A549 (cell line): ENCODE results near the gene YOD1. TPM values are rescaled to one million over a fixed set of nuclear protein-coding genes. Genes with fewer than 3 reads are reported as not detected.

Experiments used
- ATAC-seq, 2 experiments: fragments of 200-7000 bp in 1 of 2; fragments of >200 bp in 1 of 2; cut with Nextera tagmentation in 1 of 2; cut with Tn5 transposase in 1 of 2; 3 replicates each; pipeline versions ENCODE4 v1.8.0 to v1.9.1; 2018 to 2020; ENCODE audit warnings: mild to moderate bottlenecking in 1 of 2, moderate library complexity in 1 of 2
- CTCF ChIA-PET: fragments of 300-600 bp; sonication (Branson Sonifier 250); formaldehyde crosslinking; extraction: SDS; loops from one replicate; lab custom pipeline; 2021; ENCODE audit warnings: antibody characterized with exemption, inconsistent platforms; lab: Yijun Ruan, JAX
- POLR2A ChIA-PET: fragments of 350-600 bp; formaldehyde crosslinking; extraction: SDS; loops from one replicate; lab custom pipeline; 2021; ENCODE audit warnings: antibody characterized with exemption, inconsistent platforms; lab: Yijun Ruan, JAX
- DNase-seq, 2 experiments: peaks; one replicate each; pipeline versions ENCODE4 v3.0.0 to v3.0.0-alpha.2; 2011 to 2016; ENCODE audit warnings: low read depth in 1 of 2, low spot score in 1 of 2
- FAIRE-seq: peaks from 2 replicates; lab custom pipeline; 2011; peaks lifted over from hg19 to GRCh38; lab: Jason Lieb, UNC
- H3K27ac ChIP-seq, 2 experiments: fragments of >200 bp; sonication (Bioruptor Twin); formaldehyde crosslinking; 3 replicates each; pipeline ENCODE4 v1.5.1; 2016 to 2017
- H3K4me1 ChIP-seq: fragments of >200 bp; sonication (Bioruptor Twin); formaldehyde crosslinking; 3 replicates; pipeline ENCODE4 v1.6.1; 2016
- H3K4me2 ChIP-seq: fragments of >200 bp; sonication (Bioruptor Twin); formaldehyde crosslinking; 3 replicates; pipeline ENCODE4 v1.6.1; 2016
- H3K4me3 ChIP-seq: fragments of >200 bp; sonication (Bioruptor Twin); formaldehyde crosslinking; 3 replicates; pipeline ENCODE4 v1.5.1; 2016
- H3K9me3 ChIP-seq: fragments of >200 bp; sonication (Bioruptor Twin); formaldehyde crosslinking; 3 replicates; pipeline ENCODE4 v1.6.1; 2016
- BHLHE40 ChIP-seq: IDR thresholded peaks from 2 replicates; pipeline ENCODE4 v1.6.1; 2012; ENCODE audit warnings: low read depth, low read length, inconsistent platforms
- CBX8 ChIP-seq: fragments of 200-600 bp; sonication (generic); IDR thresholded peaks from 2 replicates; pipeline ENCODE4 v1.6.1; 2016
- CHD2 ChIP-seq: fragments of 150-350 bp; IDR thresholded peaks from 2 replicates; pipeline ENCODE4 v1.6.1; 2014; ENCODE audit warnings: low read length; ENCODE audit not compliant: partially characterized antibody
- EP300 ChIP-seq, 2 experiments: fragments of >200 bp; sonication (Bioruptor Twin); formaldehyde crosslinking; IDR thresholded peaks; 2 replicates in 1 of 2; 3 replicates in 1 of 2; pipeline ENCODE4 v1.6.1; 2016 to 2017
- ESRRA ChIP-seq: fragments of 150-350 bp; IDR thresholded peaks from 2 replicates; pipeline ENCODE4 v1.6.1; 2014; ENCODE audit warnings: mild to moderate bottlenecking, low read length, borderline replicate concordance
- FOSL2 ChIP-seq, 2 experiments: fragments of 450-650 bp in 1 of 2; fragments of >200 bp in 1 of 2; sonication (Bioruptor Twin) in 1 of 2; formaldehyde crosslinking; IDR thresholded peaks; 2 replicates each; pipeline versions ENCODE4 v1.5.0 to v1.6.1; 2016 to 2020; ENCODE audit warnings: mild to moderate bottlenecking in 1 of 2, moderate library complexity in 1 of 2
- GATA3 ChIP-seq: IDR thresholded peaks from 2 replicates; pipeline ENCODE4 v1.6.1; 2012; ENCODE audit warnings: borderline replicate concordance
- HOXA7 ChIP-seq: fragments of 250-450 bp; sonication (Bioruptor Pico); IDR thresholded peaks from 2 replicates; pipeline ENCODE4 v1.5.0; 2020; ENCODE audit warnings: mild to moderate bottlenecking, moderate library complexity
- JUN ChIP-seq, 2 experiments: fragments of >200 bp; sonication (Bioruptor Twin); formaldehyde crosslinking; IDR thresholded peaks; 2 replicates in 1 of 2; 3 replicates in 1 of 2; pipeline ENCODE4 v1.6.1; 2016 to 2017
- KDM1A ChIP-seq: fragments of 200-600 bp; sonication (generic); IDR thresholded peaks from 2 replicates; pipeline ENCODE4 v1.6.1; 2016; ENCODE audit warnings: low read depth, mild to moderate bottlenecking
- KDM5A ChIP-seq: fragments of 200-600 bp; sonication (generic); IDR thresholded peaks from 2 replicates; pipeline ENCODE4 v1.6.1; 2016; ENCODE audit warnings: antibody characterized with exemption, mild to moderate bottlenecking
- MYC ChIP-seq: IDR thresholded peaks from 2 replicates; pipeline ENCODE4 v1.6.1; 2012; ENCODE audit warnings: mild to moderate bottlenecking, inconsistent platforms, low read length, improper control_type of control experiment, borderline replicate concordance
- NR3C1 ChIP-seq: fragments of >200 bp; sonication (Bioruptor Twin); formaldehyde crosslinking; IDR thresholded peaks from 3 replicates; pipeline ENCODE4 v1.6.1; 2017
- PHF8 ChIP-seq: fragments of 200-600 bp; sonication (generic); IDR thresholded peaks from 2 replicates; pipeline ENCODE4 v1.6.1; 2016; ENCODE audit warnings: low read depth, mild to moderate bottlenecking, antibody characterized with exemption, moderate library complexity, borderline replicate concordance
- POLR2A ChIP-seq: IDR thresholded peaks from 2 replicates; pipeline ENCODE4 v1.6.1; 2012; ENCODE audit warnings: mild to moderate bottlenecking, low read length
- RAD21 ChIP-seq, 2 experiments: fragments of >200 bp in 1 of 2; sonication (Bioruptor Twin) in 1 of 2; formaldehyde crosslinking in 1 of 2; IDR thresholded peaks in 1 of 2; conservative IDR thresholded peaks in 1 of 2; 2 replicates in 1 of 2; 3 replicates in 1 of 2; pipeline ENCODE4 v1.6.1; 2012 to 2018; ENCODE audit warnings: inconsistent platforms in 1 of 2
- RARB ChIP-seq: fragments of 250-450 bp; sonication (Bioruptor Pico); IDR thresholded peaks from 2 replicates; pipeline ENCODE4 v1.8.0; 2021; ENCODE audit warnings: mild to moderate bottlenecking, moderate library complexity
- SREBF2 ChIP-seq: fragments of 450-650 bp; IDR thresholded peaks from 2 replicates; pipeline ENCODE4 v1.6.1; 2014; ENCODE audit warnings: mild to moderate bottlenecking, moderate library complexity
- TFCP2L1 ChIP-seq: fragments of 250-450 bp; sonication (Bioruptor Pico); IDR thresholded peaks from 2 replicates; pipeline ENCODE4 v1.5.0; 2021; ENCODE audit warnings: mild to moderate bottlenecking
- ZFP36 ChIP-seq: fragments of 450-650 bp; IDR thresholded peaks from 2 replicates; pipeline ENCODE4 v1.6.1; 2014; ENCODE audit warnings: borderline replicate concordance; ENCODE audit not compliant: partially characterized antibody
- ZNF302 ChIP-seq: fragments of 250-450 bp; sonication (Bioruptor Pico); IDR thresholded peaks from 2 replicates; pipeline ENCODE4 v1.9.0; 2021; ENCODE audit warnings: inconsistent platforms, mild to moderate bottlenecking, moderate library complexity
- WGBS: methylation state at CpG from one replicate; pipeline ENCODE4 v1.1.6; 2017; ENCODE audit errors: missing lambda C conversion rate; 5-methylcytosine and 5-hydroxymethylcytosine counted together
- polyA plus RNA-seq, 4 experiments: library from polyadenylated mRNA; depleted of rRNA in 3 of 4; stranded (reverse); fragments of >200 nt; fragmentation: RNase III in 1 of 4; extraction: RNeasy Plus Mini Kit Qiagen cat#74134 plus additional on column Dnase treatment in 1 of 4; gene quantifications; 2 replicates in 3 of 4; 3 replicates in 1 of 4; pipeline ENCODE4 v1.2.3, GENCODE V29; 2011 to 2017
- TF ChIP-seq, protein P1 (sequence below): fragments of 250-450 bp; sonication (Bioruptor Pico); IDR thresholded peaks from 2 replicates; pipeline ENCODE4 v1.5.0; 2020; ENCODE audit warnings: low read depth, mild to moderate bottlenecking, moderate library complexity
- TF ChIP-seq, protein P2 (sequence below): fragments of >200 bp; sonication (Bioruptor Twin); formaldehyde crosslinking; IDR thresholded peaks from 3 replicates; pipeline ENCODE4 v1.6.1; 2016
- TF ChIP-seq, protein P3 (sequence below): fragments of 200-600 bp; sonication (generic); IDR thresholded peaks from 2 replicates; pipeline ENCODE4 v1.6.1; 2016; ENCODE audit warnings: antibody characterized with exemption, mild to moderate bottlenecking, moderate library complexity
- TF ChIP-seq, protein P4 (sequence below): IDR thresholded peaks from 2 replicates; pipeline ENCODE4 v1.6.1; 2012
- TF ChIP-seq, protein P5 (sequence below): fragments of >200 bp; sonication (Bioruptor Twin); formaldehyde crosslinking; IDR thresholded peaks from 3 replicates; pipeline ENCODE4 v1.5.1; 2016

YOD1 gene
- polyA plus RNA-seq, 2 of the 4 experiments (the other 2 are of a cell fraction): 7.0 to 10.3 TPM

DNA sequence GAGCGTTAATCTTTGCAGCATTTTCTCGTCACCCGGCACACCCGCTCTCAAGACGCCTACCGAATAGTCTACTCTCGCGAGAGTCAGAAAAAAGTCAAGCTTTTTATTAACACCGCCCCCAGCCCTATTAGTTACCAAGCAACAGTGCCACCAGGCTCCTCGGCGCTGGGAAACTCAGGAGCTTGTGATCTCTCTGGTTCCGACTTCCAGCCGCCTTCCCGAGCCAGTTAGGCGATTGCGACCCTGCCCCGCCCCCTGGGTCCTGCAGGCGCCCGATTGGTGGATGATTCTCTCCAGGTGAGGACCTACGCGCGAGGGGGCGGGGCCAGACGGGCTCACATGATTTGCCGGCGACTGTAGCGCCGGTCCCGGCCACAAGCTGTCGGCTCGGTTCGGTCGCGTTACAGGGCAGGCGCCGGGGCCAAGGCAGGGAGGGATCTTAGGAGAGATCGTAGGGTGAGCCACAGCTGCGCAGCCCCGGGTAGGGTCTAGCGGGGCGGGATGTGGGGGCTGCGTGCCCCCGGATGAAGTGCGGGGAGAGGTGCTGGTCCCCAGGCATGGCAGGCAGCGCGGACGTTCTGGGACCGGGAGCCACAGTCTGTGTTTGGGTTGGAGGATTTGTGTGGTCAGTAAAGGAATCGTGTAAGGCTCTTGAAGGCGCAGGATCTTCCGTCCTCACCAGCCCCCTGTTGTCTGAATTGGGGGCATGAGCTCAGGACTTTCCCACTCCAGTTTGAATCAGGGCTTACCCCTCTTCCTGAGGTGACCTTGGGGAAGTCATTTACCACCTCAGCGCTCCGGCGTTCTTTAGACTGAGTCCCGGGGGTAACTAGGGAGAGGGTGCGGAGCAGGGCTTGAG, 2.1 kb upstream of the YOD1 start, which contains the start of gene PFKFB2 (continued):
- no peak for TF ChIP-seq NR3C1
- TF ChIP-seq ZFP36: no peak
- TF ChIP-seq TFCP2L1 (CRISPR knock-in tag): no peak
- TF ChIP-seq ESRRA: no peak
- no peak for TF ChIP-seq SREBF2
- TF ChIP-seq, protein P1, sequence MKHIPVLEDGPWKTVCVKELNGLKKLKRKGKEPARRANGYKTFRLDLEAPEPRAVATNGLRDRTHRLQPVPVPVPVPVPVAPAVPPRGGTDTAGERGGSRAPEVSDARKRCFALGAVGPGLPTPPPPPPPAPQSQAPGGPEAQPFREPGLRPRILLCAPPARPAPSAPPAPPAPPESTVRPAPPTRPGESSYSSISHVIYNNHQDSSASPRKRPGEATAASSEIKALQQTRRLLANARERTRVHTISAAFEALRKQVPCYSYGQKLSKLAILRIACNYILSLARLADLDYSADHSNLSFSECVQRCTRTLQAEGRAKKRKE (CRISPR knock-in tag): no peak
- TF ChIP-seq, protein P2, sequence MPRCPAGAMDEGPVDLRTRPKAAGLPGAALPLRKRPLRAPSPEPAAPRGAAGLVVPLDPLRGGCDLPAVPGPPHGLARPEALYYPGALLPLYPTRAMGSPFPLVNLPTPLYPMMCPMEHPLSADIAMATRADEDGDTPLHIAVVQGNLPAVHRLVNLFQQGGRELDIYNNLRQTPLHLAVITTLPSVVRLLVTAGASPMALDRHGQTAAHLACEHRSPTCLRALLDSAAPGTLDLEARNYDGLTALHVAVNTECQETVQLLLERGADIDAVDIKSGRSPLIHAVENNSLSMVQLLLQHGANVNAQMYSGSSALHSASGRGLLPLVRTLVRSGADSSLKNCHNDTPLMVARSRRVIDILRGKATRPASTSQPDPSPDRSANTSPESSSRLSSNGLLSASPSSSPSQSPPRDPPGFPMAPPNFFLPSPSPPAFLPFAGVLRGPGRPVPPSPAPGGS: peak; percentile 65; the same call in 2 of the 3 replicates
- no peak for TF ChIP-seq EP300 (IDR thresholded peaks at IDR 0.05)
- TF ChIP-seq KDM1A: no peak
- no peak for TF ChIP-seq FOSL2 (IDR thresholded peaks at IDR 0.05)
- TF ChIP-seq FOSL2 (CRISPR knock-in tag; IDR thresholded peaks at IDR 0.05): no peak
- TF ChIP-seq ZNF302 (CRISPR knock-in tag): no peak
- TF ChIP-seq RARB (CRISPR knock-in tag): no peak
- no peak; the same call in 1 of the 2 replicates for TF ChIP-seq GATA3
- no peak for TF ChIP-seq CBX8
- TF ChIP-seq HOXA7 (CRISPR knock-in tag): no peak
- no peak for TF ChIP-seq KDM5A
- no peak for TF ChIP-seq MYC
- no peak for TF ChIP-seq BHLHE40
- peak; percentile 98 for TF ChIP-seq CHD2
- TF ChIP-seq, all 56 proteins: peak for 9

DNA sequence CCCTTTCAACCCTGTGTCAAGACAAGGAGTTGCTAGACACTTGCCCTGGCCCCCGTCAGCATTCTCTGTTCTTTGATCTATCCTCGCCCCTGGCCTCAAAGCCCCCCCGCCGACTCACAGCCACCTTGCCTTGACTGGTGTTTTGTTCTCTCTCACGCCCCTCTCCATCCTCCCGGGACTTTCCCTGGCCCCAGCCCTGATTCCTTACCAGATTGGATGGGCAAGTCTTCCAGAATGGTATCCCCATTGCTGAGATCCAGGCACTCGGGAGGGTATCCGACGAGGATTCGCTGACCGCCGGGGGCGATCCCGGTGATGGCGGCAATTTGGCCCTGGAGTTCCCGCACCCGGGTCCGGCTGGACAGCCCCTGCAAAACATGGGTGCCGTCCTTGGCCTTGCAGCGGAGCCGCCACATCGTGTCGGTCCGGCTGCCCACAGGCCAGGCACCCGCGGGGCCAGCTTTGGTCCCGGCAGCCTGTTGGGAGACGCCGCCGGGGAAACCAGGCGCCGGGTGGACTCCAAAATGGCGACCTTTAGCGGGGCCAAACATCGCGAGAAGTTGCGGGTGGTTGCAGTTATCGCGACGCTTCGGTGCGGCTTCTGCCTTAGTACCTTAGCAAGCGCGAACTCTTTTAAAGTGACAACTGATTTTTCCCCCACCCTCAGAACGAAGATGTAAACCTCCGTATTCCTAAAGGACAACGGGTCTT, 373 bp downstream of the YOD1 start:
- H3K4me2 ChIP-seq: peak overlapping the region; percentile 80
- H3K27ac ChIP-seq: peak overlapping the region; percentile 94 to 97
- ATAC-seq (peak; percentile 69 to 80), DNase-seq (peak; percentile 83 to 93), FAIRE-seq (no peak)
- H3K4me3 ChIP-seq: peak overlapping the region; percentile 91
- peaks cover 52% of the 10 kb centered on the region for H3K4me1 ChIP-seq
- no peaks in the 10 kb centered on the region for H3K9me3 ChIP-seq
- CTCF ChIA-PET: interaction anchor here (0.6 to 3.5 kb wide), 29 partner anchors 9 to 449 kb away, joined by 3 to 40 read pairs (median 5); partner anchors contain the start of genes C1orf116 and C4BPB
- WGBS: 3% methylated on average over 21 of the region's 47 CpGs
- POLR2A ChIA-PET: interaction anchor here (0.6 to 1.3 kb wide), 3 partner anchors 8 to 1743 kb away, joined by 3 read pairs; partner anchors contain the start of gene CD55
- TF ChIP-seq JUN (IDR thresholded peaks at IDR 0.05) (peak; percentile 52 to 79; a peak in 3 of 5 replicates), ESRRA (no peak), GATA3 (peak; percentile 82), POLR2A (peak; percentile 67), PHF8 (peak; percentile 75; the same call in 1 of the 2 replicates), KDM5A (peak; percentile 32; the same call in 1 of the 2 replicates), RAD21 (conservative IDR thresholded peaks at IDR 0.05 in 1 of 2, IDR thresholded peaks at IDR 0.05 in 1 of 2) (no peak), CHD2 (peak; percentile 93)
- TF ChIP-seq, protein P3, sequence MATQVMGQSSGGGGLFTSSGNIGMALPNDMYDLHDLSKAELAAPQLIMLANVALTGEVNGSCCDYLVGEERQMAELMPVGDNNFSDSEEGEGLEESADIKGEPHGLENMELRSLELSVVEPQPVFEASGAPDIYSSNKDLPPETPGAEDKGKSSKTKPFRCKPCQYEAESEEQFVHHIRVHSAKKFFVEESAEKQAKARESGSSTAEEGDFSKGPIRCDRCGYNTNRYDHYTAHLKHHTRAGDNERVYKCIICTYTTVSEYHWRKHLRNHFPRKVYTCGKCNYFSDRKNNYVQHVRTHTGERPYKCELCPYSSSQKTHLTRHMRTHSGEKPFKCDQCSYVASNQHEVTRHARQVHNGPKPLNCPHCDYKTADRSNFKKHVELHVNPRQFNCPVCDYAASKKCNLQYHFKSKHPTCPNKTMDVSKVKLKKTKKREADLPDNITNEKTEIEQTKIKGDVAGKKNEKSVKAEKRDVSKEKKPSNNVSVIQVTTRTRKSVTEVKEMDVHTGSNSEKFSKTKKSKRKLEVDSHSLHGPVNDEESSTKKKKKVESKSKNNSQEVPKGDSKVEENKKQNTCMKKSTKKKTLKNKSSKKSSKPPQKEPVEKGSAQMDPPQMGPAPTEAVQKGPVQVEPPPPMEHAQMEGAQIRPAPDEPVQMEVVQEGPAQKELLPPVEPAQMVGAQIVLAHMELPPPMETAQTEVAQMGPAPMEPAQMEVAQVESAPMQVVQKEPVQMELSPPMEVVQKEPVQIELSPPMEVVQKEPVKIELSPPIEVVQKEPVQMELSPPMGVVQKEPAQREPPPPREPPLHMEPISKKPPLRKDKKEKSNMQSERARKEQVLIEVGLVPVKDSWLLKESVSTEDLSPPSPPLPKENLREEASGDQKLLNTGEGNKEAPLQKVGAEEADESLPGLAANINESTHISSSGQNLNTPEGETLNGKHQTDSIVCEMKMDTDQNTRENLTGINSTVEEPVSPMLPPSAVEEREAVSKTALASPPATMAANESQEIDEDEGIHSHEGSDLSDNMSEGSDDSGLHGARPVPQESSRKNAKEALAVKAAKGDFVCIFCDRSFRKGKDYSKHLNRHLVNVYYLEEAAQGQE: peak; percentile 89
- TF ChIP-seq, protein P4, sequence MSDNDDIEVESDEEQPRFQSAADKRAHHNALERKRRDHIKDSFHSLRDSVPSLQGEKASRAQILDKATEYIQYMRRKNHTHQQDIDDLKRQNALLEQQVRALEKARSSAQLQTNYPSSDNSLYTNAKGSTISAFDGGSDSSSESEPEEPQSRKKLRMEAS: peak; percentile 20; the same call in 1 of the 2 replicates
- TF ChIP-seq, protein P5, sequence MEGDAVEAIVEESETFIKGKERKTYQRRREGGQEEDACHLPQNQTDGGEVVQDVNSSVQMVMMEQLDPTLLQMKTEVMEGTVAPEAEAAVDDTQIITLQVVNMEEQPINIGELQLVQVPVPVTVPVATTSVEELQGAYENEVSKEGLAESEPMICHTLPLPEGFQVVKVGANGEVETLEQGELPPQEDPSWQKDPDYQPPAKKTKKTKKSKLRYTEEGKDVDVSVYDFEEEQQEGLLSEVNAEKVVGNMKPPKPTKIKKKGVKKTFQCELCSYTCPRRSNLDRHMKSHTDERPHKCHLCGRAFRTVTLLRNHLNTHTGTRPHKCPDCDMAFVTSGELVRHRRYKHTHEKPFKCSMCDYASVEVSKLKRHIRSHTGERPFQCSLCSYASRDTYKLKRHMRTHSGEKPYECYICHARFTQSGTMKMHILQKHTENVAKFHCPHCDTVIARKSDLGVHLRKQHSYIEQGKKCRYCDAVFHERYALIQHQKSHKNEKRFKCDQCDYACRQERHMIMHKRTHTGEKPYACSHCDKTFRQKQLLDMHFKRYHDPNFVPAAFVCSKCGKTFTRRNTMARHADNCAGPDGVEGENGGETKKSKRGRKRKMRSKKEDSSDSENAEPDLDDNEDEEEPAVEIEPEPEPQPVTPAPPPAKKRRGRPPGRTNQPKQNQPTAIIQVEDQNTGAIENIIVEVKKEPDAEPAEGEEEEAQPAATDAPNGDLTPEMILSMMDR: no peak
- TF ChIP-seq, protein P2: 0 out of 3 replicates have a peak, but pooled peaks have one; percentile 42
